Measurements from ENCODE around the gene TMC5.

The TMC5 gene

DNA sequence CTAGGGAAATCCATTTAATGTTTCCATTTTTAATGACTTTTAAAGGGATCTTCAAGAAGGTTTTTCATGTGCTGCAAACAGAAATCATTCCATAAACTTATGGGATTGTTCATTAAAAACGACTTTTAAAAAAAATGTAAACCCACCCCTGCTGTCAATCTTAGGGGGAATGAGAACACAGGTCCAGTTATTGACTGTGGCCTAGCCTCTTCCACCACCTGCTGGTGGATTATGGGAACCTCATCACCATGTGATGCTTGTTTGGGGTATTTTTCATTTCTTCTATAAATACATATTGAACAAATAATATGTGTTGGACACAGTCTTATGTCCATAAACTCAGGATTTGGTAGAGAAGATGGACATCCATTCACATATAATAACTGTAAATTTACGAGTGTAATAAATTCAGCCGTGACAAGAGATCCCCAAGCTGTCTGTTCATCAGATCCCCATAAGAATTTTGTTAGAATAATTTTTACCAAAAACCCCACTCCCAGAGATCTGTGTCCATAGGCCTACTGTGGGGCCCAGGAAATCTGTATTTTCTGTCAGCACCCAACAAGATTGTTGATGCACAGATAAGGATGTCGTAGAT lies 42.0 kb upstream of the TMC5 start:
- H3K27me3 ChIP-seq (replicated peaks; ENCODE audit: insufficient read depth, low read length): no peaks in the 10 kb centered on the region
- peaks cover 13% of the 10 kb centered on the region for H3F3A ChIP-seq (ENCODE audit: insufficient read depth, low read length)
- no peaks in the 10 kb centered on the region for H3K9me2 ChIP-seq (replicated peaks; ENCODE audit: insufficient read depth, low read length)
- TF ChIP-seq, protein P1, sequence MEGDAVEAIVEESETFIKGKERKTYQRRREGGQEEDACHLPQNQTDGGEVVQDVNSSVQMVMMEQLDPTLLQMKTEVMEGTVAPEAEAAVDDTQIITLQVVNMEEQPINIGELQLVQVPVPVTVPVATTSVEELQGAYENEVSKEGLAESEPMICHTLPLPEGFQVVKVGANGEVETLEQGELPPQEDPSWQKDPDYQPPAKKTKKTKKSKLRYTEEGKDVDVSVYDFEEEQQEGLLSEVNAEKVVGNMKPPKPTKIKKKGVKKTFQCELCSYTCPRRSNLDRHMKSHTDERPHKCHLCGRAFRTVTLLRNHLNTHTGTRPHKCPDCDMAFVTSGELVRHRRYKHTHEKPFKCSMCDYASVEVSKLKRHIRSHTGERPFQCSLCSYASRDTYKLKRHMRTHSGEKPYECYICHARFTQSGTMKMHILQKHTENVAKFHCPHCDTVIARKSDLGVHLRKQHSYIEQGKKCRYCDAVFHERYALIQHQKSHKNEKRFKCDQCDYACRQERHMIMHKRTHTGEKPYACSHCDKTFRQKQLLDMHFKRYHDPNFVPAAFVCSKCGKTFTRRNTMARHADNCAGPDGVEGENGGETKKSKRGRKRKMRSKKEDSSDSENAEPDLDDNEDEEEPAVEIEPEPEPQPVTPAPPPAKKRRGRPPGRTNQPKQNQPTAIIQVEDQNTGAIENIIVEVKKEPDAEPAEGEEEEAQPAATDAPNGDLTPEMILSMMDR (IDR thresholded peaks at IDR 0.05; ENCODE audit: low read length): peak; percentile 88
- no peak for TF ChIP-seq EZH2 (optimal IDR thresholded peaks at IDR 0.05; ENCODE audit: low read depth, low read length)
- no peak for TF ChIP-seq EZH2phosphoT487 (IDR thresholded peaks at IDR 0.05; ENCODE audit: low read length)
- H3K79me2 ChIP-seq (ENCODE audit: low read length): no peaks in the 10 kb centered on the region
- no peak overlapping the region for H3K4me2 ChIP-seq (ENCODE audit: low read depth, low read length)
- H3K27ac ChIP-seq (ENCODE audit: low read length): no peak overlapping the region
- no peaks in the 10 kb centered on the region for H3K9me3 ChIP-seq (replicated peaks; ENCODE audit: insufficient read depth, low read length)
- DNase-seq: peak; percentile 70
- H2AFZ ChIP-seq (ENCODE audit: low read length): peak overlapping the region; percentile 36; the same call in 1 of the 2 replicates
- no peak overlapping the region for H3K9ac ChIP-seq (ENCODE audit: low read length)
- peaks cover 24% of the 10 kb centered on the region for H3K4me1 ChIP-seq (ENCODE audit: low read length)
- H4K20me1 ChIP-seq (ENCODE audit: insufficient read depth, low read length): no peaks in the 10 kb centered on the region
- no peak overlapping the region for H3K4me3 ChIP-seq (ENCODE audit: low read length)
- H3K36me3 ChIP-seq (replicated peaks; ENCODE audit: insufficient read depth, low read length): no peaks in the 10 kb centered on the region

DNA sequence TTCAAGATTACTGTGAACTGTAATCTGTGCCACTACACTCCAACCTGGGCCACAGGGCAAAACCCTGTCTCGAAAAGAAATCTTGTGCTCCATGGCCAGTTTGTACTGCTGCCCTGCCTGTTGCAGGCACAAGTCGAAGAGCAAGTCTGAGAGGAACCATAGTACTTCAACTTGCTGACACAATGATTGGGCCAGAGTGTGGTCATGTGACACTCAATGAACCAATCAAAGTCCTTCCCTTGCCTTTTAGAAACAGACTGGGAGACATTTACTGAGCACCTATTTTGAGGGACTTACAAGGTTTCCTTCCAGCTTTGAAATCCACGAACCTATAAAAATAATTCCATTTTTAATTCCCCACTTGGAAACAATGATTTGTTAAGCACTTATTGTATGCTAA lies 39.8 kb upstream of the TMC5 start:
- H3K36me3 ChIP-seq (replicated peaks; ENCODE audit: insufficient read depth, low read length): no peaks in the 10 kb centered on the region
- H3K9ac ChIP-seq (ENCODE audit: low read length): no peak overlapping the region
- no peaks in the 10 kb centered on the region for H3K27me3 ChIP-seq (replicated peaks; ENCODE audit: insufficient read depth, low read length)
- peaks cover 42% of the 10 kb centered on the region for H3K4me1 ChIP-seq (ENCODE audit: low read length)
- H3K79me2 ChIP-seq (ENCODE audit: low read length): no peaks in the 10 kb centered on the region
- no peak for TF ChIP-seq EZH2 (optimal IDR thresholded peaks at IDR 0.05; ENCODE audit: low read depth, low read length)
- no peak for TF ChIP-seq EZH2phosphoT487 (IDR thresholded peaks at IDR 0.05; ENCODE audit: low read length)
- TF ChIP-seq, protein P1 (IDR thresholded peaks at IDR 0.05; ENCODE audit: low read length): no peak
- H3K9me2 ChIP-seq (replicated peaks; ENCODE audit: insufficient read depth, low read length): no peaks in the 10 kb centered on the region
- no peak for DNase-seq
- no peak overlapping the region for H3K4me2 ChIP-seq (ENCODE audit: low read depth, low read length)
- peaks cover 35% of the 10 kb centered on the region for H3F3A ChIP-seq (ENCODE audit: insufficient read depth, low read length)
- H4K20me1 ChIP-seq (ENCODE audit: insufficient read depth, low read length): no peaks in the 10 kb centered on the region
- no peak overlapping the region for H3K27ac ChIP-seq (ENCODE audit: low read length)
- H2AFZ ChIP-seq (ENCODE audit: low read length): no peak overlapping the region
- H3K9me3 ChIP-seq (replicated peaks; ENCODE audit: insufficient read depth, low read length): no peaks in the 10 kb centered on the region
- H3K4me3 ChIP-seq (ENCODE audit: low read length): no peak overlapping the region

DNA sequence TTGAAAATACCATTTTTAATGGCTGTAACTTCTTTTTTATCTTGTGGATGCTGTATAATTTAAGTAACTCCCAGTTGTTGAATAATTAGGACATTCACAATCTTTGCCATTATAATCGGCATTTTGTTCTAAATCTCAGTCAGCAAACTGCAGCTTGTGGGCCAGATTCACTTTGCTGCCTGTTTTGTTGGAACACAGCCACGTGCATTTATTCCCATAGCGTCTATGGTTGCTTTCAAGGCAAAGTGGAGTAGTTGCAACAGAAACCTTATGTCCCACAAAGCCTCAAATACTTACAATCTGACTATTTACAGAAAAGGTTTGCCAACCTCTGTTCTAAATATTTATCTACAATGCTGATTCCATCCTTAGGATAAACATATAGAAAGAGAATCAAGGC lies 39.2 kb upstream of the TMC5 start:
- Histone ChIP-seq H4K20me1 (ENCODE audit: insufficient read depth, low read length) (no peaks in the 10 kb centered on the region), H3K27ac (ENCODE audit: low read length) (no peak overlapping the region), H3K4me1 (ENCODE audit: low read length) (peaks cover 49% of the 10 kb centered on the region), H3K9ac (ENCODE audit: low read length) (no peak overlapping the region), H3K9me3 (replicated peaks; ENCODE audit: insufficient read depth, low read length) (no peaks in the 10 kb centered on the region), H3K4me3 (ENCODE audit: low read length) (no peak overlapping the region), H3K27me3 (replicated peaks; ENCODE audit: insufficient read depth, low read length) (no peaks in the 10 kb centered on the region), H3K36me3 (replicated peaks; ENCODE audit: insufficient read depth, low read length) (no peaks in the 10 kb centered on the region), H2AFZ (ENCODE audit: low read length) (no peak overlapping the region), H3K4me2 (ENCODE audit: low read depth, low read length) (no peak overlapping the region), H3K9me2 (replicated peaks; ENCODE audit: insufficient read depth, low read length) (no peaks in the 10 kb centered on the region), H3F3A (ENCODE audit: insufficient read depth, low read length) (peaks cover 42% of the 10 kb centered on the region), H3K79me2 (ENCODE audit: low read length) (no peaks in the 10 kb centered on the region)
- DNase-seq: no peak
- TF ChIP-seq EZH2phosphoT487 (IDR thresholded peaks at IDR 0.05; ENCODE audit: low read length) (no peak), EZH2 (optimal IDR thresholded peaks at IDR 0.05; ENCODE audit: low read depth, low read length) (no peak)
- TF ChIP-seq, protein P1 (IDR thresholded peaks at IDR 0.05; ENCODE audit: low read length): no peak
